Measurements from ENCODE around the gene ADCK1. TPM values are rescaled to one million over a fixed set of nuclear protein-coding genes. Genes with fewer than 3 reads are reported as not detected.

The ADCK1 gene
- total and polyA plus RNA-seq, 2 experiments from 2014 or later, result 6.7 to 11.2 TPM

DNA sequence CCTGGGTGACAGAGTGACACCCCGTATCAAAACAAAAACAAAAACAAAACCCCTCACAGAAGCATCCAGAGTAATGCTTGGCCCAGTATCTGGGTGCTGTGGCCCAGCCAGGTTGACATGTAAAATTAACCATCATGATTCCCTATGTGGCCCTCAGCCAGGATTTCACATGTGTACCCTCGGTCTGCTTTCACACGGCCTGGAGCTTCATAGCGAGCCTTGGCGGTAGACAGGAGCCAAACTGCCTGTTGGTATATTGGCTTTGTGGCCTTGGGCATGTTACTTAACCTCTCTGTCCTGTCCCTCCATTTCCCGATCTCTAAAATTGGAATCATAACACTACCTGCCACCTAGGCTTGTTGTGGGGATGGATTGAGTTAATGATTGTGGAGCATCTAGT lies 65.5 kb downstream of the ADCK1 start:
- no peak overlapping the region for H3K4me3 ChIP-seq
- H3K27ac Mint-ChIP-seq, result no peak overlapping the region
- H4K20me1 ChIP-seq (replicated peaks; ENCODE audit: insufficient read depth), result no peaks in the 10 kb centered on the region
- H3K79me2 ChIP-seq (replicated peaks; ENCODE audit: insufficient read depth), result no peaks in the 10 kb centered on the region
- no peaks in the 10 kb centered on the region for H3K36me3 ChIP-seq (ENCODE audit: insufficient read depth)
- H3K9me2 ChIP-seq (ENCODE audit: insufficient read depth), result no peaks in the 10 kb centered on the region
- H3K36me3 Mint-ChIP-seq (ENCODE audit: low read depth), result peaks cover 4% of the 10 kb centered on the region; the same call in 2 of the 3 replicates
- no peaks in the 10 kb centered on the region for H3K4me1 ChIP-seq (ENCODE audit: insufficient read depth)
- H2AFZ ChIP-seq, result no peak overlapping the region
- no peak overlapping the region for H3K27ac ChIP-seq (ENCODE audit: low read depth)
- DNase-seq (ENCODE audit: low spot score), result no peak
- no peaks in the 10 kb centered on the region for H3K9me3 Mint-ChIP-seq
- TF ChIP-seq ZNF114 (CRISPR knock-in tag; IDR thresholded peaks at IDR 0.05) (no peak), STAT1 (IDR thresholded peaks at IDR 0.05; ENCODE audit: unreplicated experiment) (no peak), CREB1 (CRISPR knock-in tag; IDR thresholded peaks at IDR 0.05; ENCODE audit: low read depth) (no peak), JUNB (IDR thresholded peaks at IDR 0.05; ENCODE audit: unreplicated experiment) (no peak), ZNF331 (CRISPR knock-in tag; IDR thresholded peaks at IDR 0.05; ENCODE audit: low read depth) (no peak)
- TF ChIP-seq, protein P1, sequence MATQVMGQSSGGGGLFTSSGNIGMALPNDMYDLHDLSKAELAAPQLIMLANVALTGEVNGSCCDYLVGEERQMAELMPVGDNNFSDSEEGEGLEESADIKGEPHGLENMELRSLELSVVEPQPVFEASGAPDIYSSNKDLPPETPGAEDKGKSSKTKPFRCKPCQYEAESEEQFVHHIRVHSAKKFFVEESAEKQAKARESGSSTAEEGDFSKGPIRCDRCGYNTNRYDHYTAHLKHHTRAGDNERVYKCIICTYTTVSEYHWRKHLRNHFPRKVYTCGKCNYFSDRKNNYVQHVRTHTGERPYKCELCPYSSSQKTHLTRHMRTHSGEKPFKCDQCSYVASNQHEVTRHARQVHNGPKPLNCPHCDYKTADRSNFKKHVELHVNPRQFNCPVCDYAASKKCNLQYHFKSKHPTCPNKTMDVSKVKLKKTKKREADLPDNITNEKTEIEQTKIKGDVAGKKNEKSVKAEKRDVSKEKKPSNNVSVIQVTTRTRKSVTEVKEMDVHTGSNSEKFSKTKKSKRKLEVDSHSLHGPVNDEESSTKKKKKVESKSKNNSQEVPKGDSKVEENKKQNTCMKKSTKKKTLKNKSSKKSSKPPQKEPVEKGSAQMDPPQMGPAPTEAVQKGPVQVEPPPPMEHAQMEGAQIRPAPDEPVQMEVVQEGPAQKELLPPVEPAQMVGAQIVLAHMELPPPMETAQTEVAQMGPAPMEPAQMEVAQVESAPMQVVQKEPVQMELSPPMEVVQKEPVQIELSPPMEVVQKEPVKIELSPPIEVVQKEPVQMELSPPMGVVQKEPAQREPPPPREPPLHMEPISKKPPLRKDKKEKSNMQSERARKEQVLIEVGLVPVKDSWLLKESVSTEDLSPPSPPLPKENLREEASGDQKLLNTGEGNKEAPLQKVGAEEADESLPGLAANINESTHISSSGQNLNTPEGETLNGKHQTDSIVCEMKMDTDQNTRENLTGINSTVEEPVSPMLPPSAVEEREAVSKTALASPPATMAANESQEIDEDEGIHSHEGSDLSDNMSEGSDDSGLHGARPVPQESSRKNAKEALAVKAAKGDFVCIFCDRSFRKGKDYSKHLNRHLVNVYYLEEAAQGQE (IDR thresholded peaks at IDR 0.05; ENCODE audit: unreplicated experiment), result no peak
- TF ChIP-seq, protein P2, sequence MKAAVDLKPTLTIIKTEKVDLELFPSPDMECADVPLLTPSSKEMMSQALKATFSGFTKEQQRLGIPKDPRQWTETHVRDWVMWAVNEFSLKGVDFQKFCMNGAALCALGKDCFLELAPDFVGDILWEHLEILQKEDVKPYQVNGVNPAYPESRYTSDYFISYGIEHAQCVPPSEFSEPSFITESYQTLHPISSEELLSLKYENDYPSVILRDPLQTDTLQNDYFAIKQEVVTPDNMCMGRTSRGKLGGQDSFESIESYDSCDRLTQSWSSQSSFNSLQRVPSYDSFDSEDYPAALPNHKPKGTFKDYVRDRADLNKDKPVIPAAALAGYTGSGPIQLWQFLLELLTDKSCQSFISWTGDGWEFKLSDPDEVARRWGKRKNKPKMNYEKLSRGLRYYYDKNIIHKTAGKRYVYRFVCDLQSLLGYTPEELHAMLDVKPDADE (IDR thresholded peaks at IDR 0.05), result no peak
- TF ChIP-seq, protein P3, sequence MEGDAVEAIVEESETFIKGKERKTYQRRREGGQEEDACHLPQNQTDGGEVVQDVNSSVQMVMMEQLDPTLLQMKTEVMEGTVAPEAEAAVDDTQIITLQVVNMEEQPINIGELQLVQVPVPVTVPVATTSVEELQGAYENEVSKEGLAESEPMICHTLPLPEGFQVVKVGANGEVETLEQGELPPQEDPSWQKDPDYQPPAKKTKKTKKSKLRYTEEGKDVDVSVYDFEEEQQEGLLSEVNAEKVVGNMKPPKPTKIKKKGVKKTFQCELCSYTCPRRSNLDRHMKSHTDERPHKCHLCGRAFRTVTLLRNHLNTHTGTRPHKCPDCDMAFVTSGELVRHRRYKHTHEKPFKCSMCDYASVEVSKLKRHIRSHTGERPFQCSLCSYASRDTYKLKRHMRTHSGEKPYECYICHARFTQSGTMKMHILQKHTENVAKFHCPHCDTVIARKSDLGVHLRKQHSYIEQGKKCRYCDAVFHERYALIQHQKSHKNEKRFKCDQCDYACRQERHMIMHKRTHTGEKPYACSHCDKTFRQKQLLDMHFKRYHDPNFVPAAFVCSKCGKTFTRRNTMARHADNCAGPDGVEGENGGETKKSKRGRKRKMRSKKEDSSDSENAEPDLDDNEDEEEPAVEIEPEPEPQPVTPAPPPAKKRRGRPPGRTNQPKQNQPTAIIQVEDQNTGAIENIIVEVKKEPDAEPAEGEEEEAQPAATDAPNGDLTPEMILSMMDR (conservative IDR thresholded peaks at IDR 0.05; ENCODE audit: low read depth in 2 of 2), result no peak
- no peaks in the 10 kb centered on the region for H3F3A ChIP-seq (replicated peaks; ENCODE audit: low read depth)
- no peaks in the 10 kb centered on the region for H3K27me3 ChIP-seq (ENCODE audit: insufficient read depth)
- no peak overlapping the region for H3K4me3 Mint-ChIP-seq
- peaks cover 6% of the 10 kb centered on the region for H3K27me3 Mint-ChIP-seq (ENCODE audit: insufficient read depth, low read depth, poor library complexity)
- H3K4me1 Mint-ChIP-seq, result no peaks in the 10 kb centered on the region; the same call in 2 of the 3 replicates
- H3K4me2 ChIP-seq, result no peak overlapping the region
- no peak for ATAC-seq

DNA sequence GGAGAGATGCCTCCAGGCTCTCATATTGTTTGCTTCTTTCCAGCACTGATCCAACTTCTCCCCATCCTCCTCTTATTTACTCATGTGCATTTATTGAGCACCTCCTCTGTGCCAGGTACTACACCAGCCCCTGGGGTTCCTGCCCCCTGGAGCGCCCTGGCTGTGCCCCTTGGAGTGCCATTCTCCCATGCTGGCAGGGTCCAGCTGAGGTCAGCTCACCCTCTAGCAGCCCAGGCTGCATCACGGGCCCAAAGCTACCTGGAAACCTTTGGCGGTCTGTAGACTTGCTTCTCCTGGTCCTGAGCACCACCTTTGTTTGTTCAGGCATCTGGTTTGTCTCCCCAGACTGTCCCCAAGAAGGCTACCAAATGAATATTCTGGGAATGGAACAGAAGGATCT lies 67.0 kb downstream of the ADCK1 start:
- no peaks in the 10 kb centered on the region for H4K20me1 ChIP-seq (replicated peaks; ENCODE audit: insufficient read depth)
- Mint-ChIP-seq H3K27me3 (ENCODE audit: insufficient read depth, low read depth, poor library complexity) (peaks cover 9% of the 10 kb centered on the region), H3K4me1 (no peaks in the 10 kb centered on the region; the same call in 2 of the 3 replicates), H3K36me3 (ENCODE audit: low read depth) (peaks cover 4% of the 10 kb centered on the region; the same call in 2 of the 3 replicates), H3K4me3 (no peak overlapping the region), H3K9me3 (no peaks in the 10 kb centered on the region), H3K27ac (no peak overlapping the region)
- H3K27ac ChIP-seq (ENCODE audit: low read depth), result no peak overlapping the region
- H3K79me2 ChIP-seq (replicated peaks; ENCODE audit: insufficient read depth), result no peaks in the 10 kb centered on the region
- no peak overlapping the region for H2AFZ ChIP-seq
- no peak for DNase-seq (ENCODE audit: low spot score)
- H3K9me2 ChIP-seq (ENCODE audit: insufficient read depth), result no peaks in the 10 kb centered on the region
- H3K4me1 ChIP-seq (ENCODE audit: insufficient read depth), result no peaks in the 10 kb centered on the region
- H3K4me3 ChIP-seq, result no peak overlapping the region
- no peak overlapping the region for H3K4me2 ChIP-seq
- no peaks in the 10 kb centered on the region for H3K27me3 ChIP-seq (ENCODE audit: insufficient read depth)
- H3K36me3 ChIP-seq (ENCODE audit: insufficient read depth), result no peaks in the 10 kb centered on the region
- no peak for ATAC-seq
- H3F3A ChIP-seq (replicated peaks; ENCODE audit: low read depth), result no peaks in the 10 kb centered on the region
- TF ChIP-seq, protein P1 (IDR thresholded peaks at IDR 0.05; ENCODE audit: unreplicated experiment), result no peak
- TF ChIP-seq EZH2 (IDR thresholded peaks at IDR 0.05; ENCODE audit: low read depth, unreplicated experiment) (no peak), STAT1 (IDR thresholded peaks at IDR 0.05; ENCODE audit: unreplicated experiment) (no peak), ZNF331 (CRISPR knock-in tag; IDR thresholded peaks at IDR 0.05; ENCODE audit: low read depth) (no peak), EZH2phosphoT487 (IDR thresholded peaks at IDR 0.05; ENCODE audit: unreplicated experiment) (no peak), NANOG (IDR thresholded peaks at IDR 0.05; ENCODE audit: borderline replicate concordance) (no peak)
